ENCODE measurements around the gene TMEM174.

- TF ChIP-seq FOXM1 (IDR thresholded peaks at IDR 0.05; ENCODE audit: borderline replicate concordance, low read depth) (no peak), EP300 (IDR thresholded peaks at IDR 0.05; ENCODE audit: borderline replicate concordance) (no peak), NFIC (IDR thresholded peaks at IDR 0.05) (no peak), TAF1 (IDR thresholded peaks at IDR 0.05; ENCODE audit: low read depth) (no peak), CEBPB (IDR thresholded peaks at IDR 0.05) (no peak), YY1 (IDR thresholded peaks at IDR 0.05; ENCODE audit: low read depth) (no peak), TCF12 (IDR thresholded peaks at IDR 0.05; ENCODE audit: low read depth) (no peak), REST (IDR thresholded peaks at IDR 0.05; ENCODE audit: low read depth) (no peak), CREB1 (IDR thresholded peaks at IDR 0.05; ENCODE audit: low read depth) (no peak), MAX (IDR thresholded peaks at IDR 0.05) (no peak), EGR1 (IDR thresholded peaks at IDR 0.05) (no peak)
Measured at GRCh38 chr5:73179730-73180129, 6.7 kb downstream of the TMEM174 start.

All from Ishikawa (cell line).